Left lung (tissue), 10 donors: ENCODE measurements around the gene NFIA. TPM values are rescaled to one million over a fixed set of nuclear protein-coding genes. Genes with fewer than 3 reads are reported as not detected.
A peak's percentile ranks its signal among the peaks of the same experiment; 100 is the strongest.

Source experiments
- ATAC-seq: fragments of 200-7000 bp; cut with Tn5 transposase; one replicate; pipeline ENCODE4 v1.9.1; 2020; ENCODE audit warnings: moderate library complexity
- DNase-seq, 4 donors: peaks; one replicate each; pipeline ENCODE4 v3.0.0-alpha.2; 2013 to 2020
- H3K27ac ChIP-seq, 2 donors: fragments of 200-600 bp; sonication (generic) in 1 of 2; one replicate each; pipeline versions ENCODE4 v1.5.0 to v1.8.0; 2020 to 2021
- H3K27me3 ChIP-seq, 2 donors: fragments of 200-600 bp; sonication (generic) in 1 of 2; one replicate each; pipeline versions ENCODE4 v1.5.0 to v1.8.0; 2020 to 2021
- H3K36me3 ChIP-seq, 2 donors: fragments of 200-600 bp; sonication (generic) in 1 of 2; one replicate each; pipeline versions ENCODE4 v1.5.0 to v1.8.0; 2020 to 2021
- H3K4me1 ChIP-seq, 2 donors: fragments of 200-600 bp; one replicate each; pipeline ENCODE4 v1.8.0; 2021
- H3K4me3 ChIP-seq, 2 donors: fragments of 200-600 bp; sonication (generic) in 1 of 2; one replicate each; pipeline versions ENCODE4 v1.5.0 to v1.8.0; 2020 to 2021; ENCODE audit warnings: mild to moderate bottlenecking in 1 of 2
- H3K9me3 ChIP-seq, 2 donors: fragments of 200-600 bp; sonication (generic) in 1 of 2; one replicate each; pipeline versions ENCODE4 v1.5.0 to v1.8.0; 2020 to 2021
- intact Hi-C, 2 donors: fragments of 100-400 bp; cut with DNase I; formaldehyde crosslinking; loops; one replicate each; pipeline versions ENCODE4 v1.11.2 to v1.14.2; 2022
- polyA plus RNA-seq, 6 donors: library from polyadenylated mRNA; unstranded; fragments of 120-200 nt; gene quantifications; one replicate each; pipeline ENCODE4 v1.2.1, GENCODE V29; 2013; ENCODE audit not compliant: insufficient read length in 6 of 6
- total RNA-seq, 2 donors: library from RNA; stranded (reverse); fragmentation: NEBNext Ultra II Directional; extraction: Animal tissue kit (Norgen Biotek cat#: 25700); gene quantifications; one replicate each; pipeline ENCODE4 v1.2.1, GENCODE V29; 2021
- TF ChIP-seq, protein P1 (sequence below), 2 donors: fragments of 200-600 bp; sonication (generic) in 1 of 2; IDR thresholded peaks; one replicate each; pipeline versions ENCODE4 v1.5.0 to v1.8.0; 2021; ENCODE audit warnings: antibody characterized with exemption in 2 of 2
- donor health status: DM: no; HTN: yes; CAD: no.
- donor health status: DM: no; HTN: no; CAD: no.

Gene NFIA
- total and polyA plus RNA-seq, 8 donors = 30.4 to 60.7 (median 37.6) TPM

DNA sequence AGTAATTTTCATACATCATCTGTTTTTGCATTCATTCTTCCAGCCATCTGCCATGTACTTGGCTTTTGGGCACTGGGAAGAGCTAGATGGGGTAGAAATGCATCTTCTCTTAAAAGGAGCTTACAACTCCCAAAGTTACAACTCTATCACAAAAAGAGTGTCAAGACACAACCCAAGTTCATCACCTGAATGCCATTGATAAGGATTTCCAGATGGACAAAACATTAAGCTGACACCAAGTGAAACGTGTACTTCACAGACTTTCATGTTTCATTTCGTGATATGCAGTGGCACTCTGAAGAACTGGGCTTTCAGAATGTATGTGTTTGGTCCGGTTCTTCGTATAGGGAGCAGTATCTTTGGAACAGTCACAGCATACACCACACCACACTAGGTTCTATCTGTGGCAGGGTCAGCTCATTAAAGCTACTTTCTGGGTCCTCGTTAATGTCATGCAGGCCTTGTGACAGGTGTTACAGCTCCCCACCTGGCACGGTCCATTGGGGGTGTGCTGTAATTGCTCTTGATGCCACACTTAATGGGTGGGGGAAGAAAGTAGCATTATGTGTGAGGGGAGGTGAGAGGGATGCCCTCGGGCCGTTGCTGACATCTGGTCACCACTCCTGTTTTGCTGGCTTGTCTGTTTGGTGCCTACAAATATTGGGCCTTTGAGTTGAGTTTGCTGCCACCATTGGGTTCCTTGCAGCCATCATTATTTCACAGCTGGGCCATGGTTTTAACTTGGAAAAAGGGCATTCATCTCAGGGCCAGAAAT is 164.9 kb downstream of the NFIA start:
- H3K27me3 ChIP-seq = no peaks in the 10 kb centered on the region
- TF ChIP-seq, protein P1, sequence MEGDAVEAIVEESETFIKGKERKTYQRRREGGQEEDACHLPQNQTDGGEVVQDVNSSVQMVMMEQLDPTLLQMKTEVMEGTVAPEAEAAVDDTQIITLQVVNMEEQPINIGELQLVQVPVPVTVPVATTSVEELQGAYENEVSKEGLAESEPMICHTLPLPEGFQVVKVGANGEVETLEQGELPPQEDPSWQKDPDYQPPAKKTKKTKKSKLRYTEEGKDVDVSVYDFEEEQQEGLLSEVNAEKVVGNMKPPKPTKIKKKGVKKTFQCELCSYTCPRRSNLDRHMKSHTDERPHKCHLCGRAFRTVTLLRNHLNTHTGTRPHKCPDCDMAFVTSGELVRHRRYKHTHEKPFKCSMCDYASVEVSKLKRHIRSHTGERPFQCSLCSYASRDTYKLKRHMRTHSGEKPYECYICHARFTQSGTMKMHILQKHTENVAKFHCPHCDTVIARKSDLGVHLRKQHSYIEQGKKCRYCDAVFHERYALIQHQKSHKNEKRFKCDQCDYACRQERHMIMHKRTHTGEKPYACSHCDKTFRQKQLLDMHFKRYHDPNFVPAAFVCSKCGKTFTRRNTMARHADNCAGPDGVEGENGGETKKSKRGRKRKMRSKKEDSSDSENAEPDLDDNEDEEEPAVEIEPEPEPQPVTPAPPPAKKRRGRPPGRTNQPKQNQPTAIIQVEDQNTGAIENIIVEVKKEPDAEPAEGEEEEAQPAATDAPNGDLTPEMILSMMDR (IDR thresholded peaks at IDR 0.05) = no peak
- H3K36me3 ChIP-seq = no peaks in the 10 kb centered on the region
- no peak overlapping the region for H3K4me3 ChIP-seq
- intact Hi-C loops = no loop called here
- DNase-seq (no peak), ATAC-seq (no peak)
- no peaks in the 10 kb centered on the region for H3K9me3 ChIP-seq
- H3K4me1 ChIP-seq = peaks cover 8 to 26% of the 10 kb centered on the region in 2 donors
- no peak overlapping the region for H3K27ac ChIP-seq

DNA sequence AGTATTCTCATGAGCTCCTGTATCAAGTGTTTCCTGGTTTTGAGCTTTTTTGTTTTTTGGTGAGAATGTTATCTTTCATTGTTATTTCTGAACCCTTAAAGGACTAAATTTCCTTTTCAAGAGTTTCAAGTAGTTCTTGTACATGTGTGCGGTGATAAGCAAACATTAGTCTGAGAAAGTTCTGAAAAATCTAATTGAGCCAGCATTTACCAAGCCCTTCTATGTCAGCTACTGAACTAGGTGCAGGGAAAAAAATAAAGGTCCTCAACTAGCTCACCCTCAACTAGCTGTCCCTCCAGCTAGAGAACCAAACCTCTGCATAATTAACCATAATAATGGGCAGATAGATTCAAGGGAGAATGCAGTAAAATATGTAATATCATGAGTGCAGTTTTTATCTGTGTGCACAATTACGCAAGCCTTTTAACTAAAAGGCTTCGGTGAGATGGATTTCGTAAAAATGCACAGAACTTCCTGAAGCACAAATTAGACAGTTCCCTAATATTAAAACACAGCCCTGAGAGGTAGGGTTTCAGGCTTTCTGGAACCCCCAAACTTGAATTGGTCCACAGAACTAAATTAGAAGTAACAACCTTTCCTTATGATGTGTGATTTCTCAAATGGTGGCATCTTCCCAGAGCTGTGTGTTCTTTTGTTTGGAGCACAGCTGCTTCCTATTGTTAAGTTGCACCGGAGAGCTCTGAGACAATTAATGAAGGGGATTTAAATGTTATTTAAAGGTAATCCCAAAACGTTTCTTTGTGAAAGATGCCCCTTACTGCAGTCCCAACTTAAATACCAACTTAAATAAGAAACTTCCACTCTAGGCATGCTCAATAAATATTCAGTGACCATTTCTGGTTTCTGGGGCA is 165.8 kb downstream of the NFIA start:
- intact Hi-C loops = no loop called here

DNA sequence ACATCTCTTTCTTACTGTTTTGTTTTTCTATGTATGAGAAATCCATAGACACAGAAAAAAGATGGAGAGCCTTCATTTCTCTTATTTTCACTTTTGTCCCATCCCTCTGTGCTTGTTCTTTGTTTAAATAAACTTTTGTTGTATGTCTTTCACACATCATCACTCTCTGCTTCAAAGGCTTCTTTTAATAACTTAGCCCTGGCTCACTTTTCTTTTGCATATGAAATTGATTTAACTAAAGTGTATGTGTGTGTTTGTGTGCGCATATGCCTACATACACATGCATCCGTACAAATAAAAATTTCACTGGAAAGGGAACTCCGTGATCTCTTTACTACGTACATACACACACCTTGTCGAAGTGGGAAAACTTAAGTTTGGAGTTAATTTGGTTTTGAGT is 168.6 kb downstream of the NFIA start:
- H3K4me3 ChIP-seq = no peak overlapping the region
- DNase-seq (peak in 1 of 4 donors; percentile 48), ATAC-seq (no peak)
- H3K27ac ChIP-seq = no peak overlapping the region
- intact Hi-C loops = no loop called here
- H3K4me1 ChIP-seq = peaks cover 12 to 47% of the 10 kb centered on the region in 2 donors
- no peaks in the 10 kb centered on the region for H3K9me3 ChIP-seq
- no peaks in the 10 kb centered on the region for H3K27me3 ChIP-seq
- H3K36me3 ChIP-seq = no peaks in the 10 kb centered on the region
- TF ChIP-seq, protein P1 (IDR thresholded peaks at IDR 0.05) = no peak

More for the DNA sequence above, 165.8 kb downstream of the NFIA start:
- no peak for DNase-seq
- TF ChIP-seq, protein P1 (IDR thresholded peaks at IDR 0.05) = no peak
- Histone ChIP-seq H3K4me3 (no peak overlapping the region), H3K4me1 (peaks cover 4 to 26% of the 10 kb centered on the region in 2 donors), H3K36me3 (no peaks in the 10 kb centered on the region), H3K9me3 (no peaks in the 10 kb centered on the region), H3K27me3 (no peaks in the 10 kb centered on the region), H3K27ac (peak overlapping the region in 1 of 2 donors; percentile 2)
- peak; percentile 68 for ATAC-seq

DNA sequence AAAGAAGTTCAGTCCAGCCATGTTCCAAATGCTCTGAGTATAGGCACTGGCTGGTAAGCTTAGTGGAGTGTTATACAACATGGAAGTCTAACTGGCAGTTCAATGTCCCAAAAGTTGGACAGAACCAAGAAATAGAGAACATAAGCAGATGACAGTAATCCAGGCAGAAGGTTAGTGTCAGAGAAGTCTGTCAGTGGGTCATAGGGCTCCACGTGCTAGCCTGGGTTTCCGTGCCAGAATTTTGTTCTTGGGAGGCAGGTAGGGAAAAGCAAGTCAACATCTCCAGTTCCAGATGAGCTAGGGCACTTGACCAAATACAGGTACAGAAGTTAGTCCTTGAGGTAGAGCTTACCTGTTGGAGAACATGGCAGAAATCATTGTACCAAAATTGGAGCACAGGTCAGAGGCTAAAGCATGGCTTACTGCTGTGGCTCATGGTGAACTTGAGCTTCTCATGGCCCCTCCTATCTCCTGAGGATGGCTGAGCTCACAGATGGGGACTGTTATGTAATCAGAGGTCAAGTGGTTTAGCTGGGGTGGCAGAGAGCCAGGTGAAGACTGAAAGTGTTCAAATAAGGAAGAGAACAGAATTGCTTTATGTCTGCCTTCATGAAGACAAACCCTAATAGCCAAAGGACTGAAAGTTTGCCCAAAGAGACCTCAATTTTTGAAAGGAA is 170.8 kb downstream of the NFIA start:
- intact Hi-C loops = no loop called here

More for the DNA sequence above, 170.8 kb downstream of the NFIA start:
- TF ChIP-seq, protein P1 (IDR thresholded peaks at IDR 0.05) = no peak
- ATAC-seq = peak; percentile 81
- H3K4me3 ChIP-seq = no peak overlapping the region
- H3K27me3 ChIP-seq = no peaks in the 10 kb centered on the region
- DNase-seq = peak in 2 of 4 donors; percentile 49 to 69
- no peaks in the 10 kb centered on the region for H3K9me3 ChIP-seq
- H3K36me3 ChIP-seq = no peaks in the 10 kb centered on the region
- peaks cover 12 to 38% of the 10 kb centered on the region in 2 donors for H3K4me1 ChIP-seq
- peak overlapping the region; percentile 74 to 75 for H3K27ac ChIP-seq
